ENCODE results near the gene PACSIN2. TPM values are rescaled to one million over a fixed set of nuclear protein-coding genes. Genes with fewer than 3 reads are reported as not detected.
"Not testable (repeated sequence)": the region's sequence is repeated elsewhere in the genome, so short reads cannot be mapped to it uniquely, and the experiment has no call there.

Gene PACSIN2
- 47.9 and 53.9 TPM in 2 replicates for total RNA-seq (2014; rRNA removed; shearing (Covaris generic))
- polyA plus RNA-seq (2015; cell fraction: cytosol; rRNA removed): 64.3 and 71.1 TPM in 2 replicates
- polyA plus RNA-seq (2015; cell fraction: nucleus; rRNA removed): 111 and 115 TPM in 2 replicates

GRCh38 chr22:43014869-43015676, at the start of gene PACSIN2:
TSS of gene PACSIN2 (minus strand) at chr22:43015149. CDS start at chr22:42912080, 103,069 bp downstream.
- peak; percentile 95 for DNase-seq (ENCODE audit: low read depth)

GRCh38 chr22:43060183-43060582, 45.2 kb upstream of the PACSIN2 start:
- no peak for DNase-seq (ENCODE audit: low read depth)

- no peak for DNase-seq (ENCODE audit: low read depth)
Measured at GRCh38 chr22:43057641-43058040, 42.7 kb upstream of the PACSIN2 start.

GRCh38 chr22:43053176-43053575, 38.2 kb upstream of the PACSIN2 start:
- no peak for DNase-seq (ENCODE audit: low read depth)

GRCh38 chr22:43050995-43051394, 36.0 kb upstream of the PACSIN2 start:
- DNase-seq (ENCODE audit: low read depth): no peak

- DNase-seq (ENCODE audit: low read depth): no peak
Measured at GRCh38 chr22:43047605-43048004, 32.7 kb upstream of the PACSIN2 start.

GRCh38 chr22:43044290-43044712, 29.4 kb upstream of the PACSIN2 start:
- no peak for DNase-seq (ENCODE audit: low read depth)

GRCh38 chr22:43042101-43042780, 27.3 kb upstream of the PACSIN2 start:
- no peak for DNase-seq (ENCODE audit: low read depth)

GRCh38 chr22:43039800-43040199, 24.9 kb upstream of the PACSIN2 start:
- DNase-seq (ENCODE audit: low read depth): no peak

GRCh38 chr22:43038325-43038724, 23.4 kb upstream of the PACSIN2 start:
- no peak for DNase-seq (ENCODE audit: low read depth)

GRCh38 chr22:43036282-43036829, 21.4 kb upstream of the PACSIN2 start:
- peak; percentile 38 for DNase-seq (ENCODE audit: low read depth)

GRCh38 chr22:43035250-43035649, 20.3 kb upstream of the PACSIN2 start:
- DNase-seq (ENCODE audit: low read depth): no peak

- DNase-seq (ENCODE audit: low read depth): no peak
Measured at GRCh38 chr22:43031617-43032016, 16.7 kb upstream of the PACSIN2 start.

- DNase-seq (ENCODE audit: low read depth): no peak
Measured at GRCh38 chr22:43018615-43019014, 3.7 kb upstream of the PACSIN2 start.

GRCh38 chr22:43017525-43018460, 2.8 kb upstream of the PACSIN2 start:
- DNase-seq (ENCODE audit: low read depth): peak; percentile 32

- not testable (repeated sequence) for DNase-seq (ENCODE audit: low read depth)
Measured at GRCh38 chr22:43016150-43016549, 1.2 kb upstream of the PACSIN2 start.

- DNase-seq (ENCODE audit: low read depth): no peak
Measured at GRCh38 chr22:43015677-43016042, 711 bp upstream of the PACSIN2 start.

GRCh38 chr22:43014316-43014868, 557 bp downstream of the PACSIN2 start:
- DNase-seq (ENCODE audit: low read depth): peak; percentile 43

GRCh38 chr22:43013355-43014315, 1.3 kb downstream of the PACSIN2 start:
- peak; percentile 49 for DNase-seq (ENCODE audit: low read depth)
